A673 (cell line): ENCODE results near the gene DOK1. TPM values are rescaled to one million over a fixed set of nuclear protein-coding genes. Genes with fewer than 3 reads are reported as not detected.

ENCODE experiments used
- BruUV-seq: library from RNA; stranded (reverse); fragments of 400-500 nt; replicated peaks from 2 replicates; lab custom pipeline; 2021; lab: Mats Ljungman, UMichigan
- CTCF ChIA-PET: fragments of 300-600 bp; sonication (Branson Sonifier 250); formaldehyde crosslinking; loops from one replicate; lab custom pipeline; 2022; ENCODE audit warnings: antibody characterized with exemption; lab: Charles Lee
- POLR2A ChIA-PET: fragments of 300-600 bp; sonication (Branson Sonifier 250); formaldehyde crosslinking; loops from one replicate; lab custom pipeline; 2022; ENCODE audit warnings: antibody characterized with exemption; ENCODE audit not compliant: low non-redundant PET; lab: Charles Lee
- DNase-seq: peaks from one replicate; pipeline ENCODE4 v3.0.0-alpha.2; 2015; ENCODE audit warnings: low spot score
- H3K27ac ChIP-seq: fragments of 200-600 bp; sonication (generic); 2 replicates; pipeline ENCODE4 v1.5.1; 2016; ENCODE audit warnings: mixed run types, low read depth, mild to moderate bottlenecking, mixed read lengths, antibody characterized with exemption, low read length; ENCODE audit not compliant: poor library complexity, severe bottlenecking
- H3K27me3 ChIP-seq: fragments of 200-600 bp; sonication (generic); replicated peaks from 2 replicates; pipeline ENCODE4 v1.6.1; 2017; ENCODE audit warnings: mixed run types, low read depth, mild to moderate bottlenecking, mixed read lengths, antibody characterized with exemption, low read length; ENCODE audit not compliant: insufficient read depth, poor library complexity
- H3K36me3 ChIP-seq: fragments of 200-600 bp; sonication (generic); 2 replicates; pipeline ENCODE4 v1.6.1; 2016; ENCODE audit warnings: mixed run types, mild to moderate bottlenecking, mixed read lengths, antibody characterized with exemption, low read length; ENCODE audit not compliant: insufficient read depth, poor library complexity, severe bottlenecking
- H3K4me1 ChIP-seq: fragments of 200-600 bp; sonication (generic); 2 replicates; pipeline ENCODE4 v1.6.1; 2017; ENCODE audit warnings: mixed run types, mild to moderate bottlenecking, mixed read lengths, antibody characterized with exemption, low read length; ENCODE audit not compliant: insufficient read depth, poor library complexity, severe bottlenecking
- H3K4me3 ChIP-seq: fragments of 200-600 bp; sonication (generic); 2 replicates; pipeline ENCODE4 v1.5.1; 2016; ENCODE audit warnings: low read depth, mixed run types, mild to moderate bottlenecking, mixed read lengths, low read length; ENCODE audit not compliant: poor library complexity, severe bottlenecking
- H3K9me3 ChIP-seq: fragments of 200-600 bp; sonication (generic); 2 replicates; pipeline ENCODE4 v1.6.1; 2016; ENCODE audit warnings: mixed run types, low read depth, mild to moderate bottlenecking, mixed read lengths, antibody characterized with exemption, low read length; ENCODE audit not compliant: poor library complexity, severe bottlenecking
- CTCF ChIP-seq: fragments of 300-800, 200-600 bp; sonication (generic); conservative IDR thresholded peaks from 2 replicates; pipeline ENCODE4 v1.5.1; 2017; ENCODE audit warnings: low read depth, mild to moderate bottlenecking, antibody characterized with exemption, low read length, moderate library complexity, mixed read lengths
- EZH2 ChIP-seq: fragments of 200-600 bp; sonication (generic); IDR thresholded peaks from 2 replicates; pipeline ENCODE4 v1.6.1; 2017; ENCODE audit warnings: borderline replicate concordance, low read depth, mild to moderate bottlenecking, mixed read lengths, antibody characterized with exemption, low read length; ENCODE audit not compliant: poor library complexity, severe bottlenecking
- intact Hi-C: fragments of 100-400 bp; cut with micrococcal nuclease; formaldehyde crosslinking; loops from one replicate; pipeline ENCODE4 v1.10.0; 2022; ENCODE audit not compliant: unreplicated experiment
- total RNA-seq: library from RNA; stranded (reverse); gene quantifications from 2 replicates; pipeline ENCODE4 v1.2.3, GENCODE V29; 2021

Gene DOK1
- total RNA-seq, 1 experiment from 2014 or later = 20.7 TPM

- DNase-seq = no peak
- Histone ChIP-seq H3K9me3 (no peaks in the 10 kb centered on the region), H3K27me3 (no peaks in the 10 kb centered on the region), H3K36me3 (no peaks in the 10 kb centered on the region), H3K27ac (no peak overlapping the region), H3K4me3 (no peak overlapping the region), H3K4me1 (no peaks in the 10 kb centered on the region)
- CTCF ChIA-PET = no interaction called here
- TF ChIP-seq CTCF (no peak), EZH2 (no peak)
- intact Hi-C loops = no loop called here
- POLR2A ChIA-PET = no interaction called here
- no TSS peak for BruUV-seq
Observed at GRCh38 chr2:74567881-74568280, 13.4 kb downstream of the DOK1 start.

GRCh38 chr2:74569686-74570085 is 15.2 kb downstream of the DOK1 start:
- DNase-seq = no peak
- POLR2A ChIA-PET = no interaction called here
- Histone ChIP-seq H3K27ac (no peak overlapping the region), H3K36me3 (no peaks in the 10 kb centered on the region), H3K4me3 (no peak overlapping the region), H3K4me1 (no peaks in the 10 kb centered on the region), H3K9me3 (no peaks in the 10 kb centered on the region), H3K27me3 (no peaks in the 10 kb centered on the region)
- BruUV-seq = no TSS peak
- intact Hi-C loops = no loop called here
- TF ChIP-seq CTCF (no peak), EZH2 (no peak)
- CTCF ChIA-PET = no interaction called here

GRCh38 chr2:74571058-74571457 is 16.5 kb downstream of the DOK1 start:
- Histone ChIP-seq H3K27ac (no peak overlapping the region), H3K4me3 (no peak overlapping the region), H3K9me3 (no peaks in the 10 kb centered on the region), H3K4me1 (no peaks in the 10 kb centered on the region), H3K27me3 (no peaks in the 10 kb centered on the region), H3K36me3 (no peaks in the 10 kb centered on the region)
- ChIA-PET POLR2A (no interaction called here), CTCF (no interaction called here)
- DNase-seq = no peak
- no TSS peak for BruUV-seq
- TF ChIP-seq EZH2 = no peak
- no peak for TF ChIP-seq CTCF
- intact Hi-C loops = no loop called here
